Measurements from ENCODE around the gene SLC8A3.

DNA sequence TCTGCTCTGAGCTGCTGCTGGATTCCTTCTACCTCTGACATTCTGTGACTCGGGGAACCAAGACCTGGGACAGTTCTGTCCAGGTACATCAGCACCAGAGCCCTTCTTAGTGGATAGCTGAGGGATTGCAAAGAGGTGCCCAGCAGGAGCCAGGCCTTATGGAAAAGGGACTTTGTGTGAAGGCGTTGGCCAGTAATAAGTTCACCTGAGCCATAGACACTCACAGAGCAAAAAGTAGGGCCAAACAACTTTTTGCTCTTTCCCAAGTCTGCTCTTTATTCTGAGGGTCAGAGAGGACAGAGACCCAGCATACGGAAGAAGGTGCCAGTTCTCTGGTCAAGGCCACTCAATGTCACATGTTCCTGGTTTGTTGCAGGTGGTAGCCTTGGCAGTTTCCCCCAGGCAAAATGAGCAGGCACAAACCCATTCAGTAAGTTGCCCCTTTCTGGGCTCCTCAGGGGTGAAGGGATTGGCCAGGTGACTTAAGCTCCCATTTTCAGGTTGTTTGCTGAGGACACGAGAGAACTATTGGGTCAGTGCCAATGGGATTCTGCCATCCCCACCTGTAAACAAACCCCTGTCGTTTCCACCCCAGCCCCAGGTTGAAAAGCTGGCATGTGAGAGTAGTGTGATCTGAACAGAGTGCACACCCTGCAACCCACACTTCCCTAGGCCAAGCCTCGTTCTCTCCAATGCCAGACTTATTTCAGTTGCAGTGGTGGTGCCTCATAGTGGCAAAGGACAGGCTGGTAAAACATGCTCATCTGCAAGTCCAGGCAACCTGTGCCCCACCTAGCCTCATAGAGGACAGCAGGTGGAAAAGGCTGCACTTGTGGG, 159.2 kb downstream of the SLC8A3 start:
- TF ChIP-seq POLR2AphosphoS5 (IDR thresholded peaks at IDR 0.05; ENCODE audit: low read depth, low read length): no peak
- TF ChIP-seq EGR1 (IDR thresholded peaks at IDR 0.05; ENCODE audit: low read depth): no peak
- TF ChIP-seq CTCF (IDR thresholded peaks at IDR 0.05 in 2 of 3, conservative IDR thresholded peaks at IDR 0.05 in 1 of 3; ENCODE audit: borderline replicate concordance in 1 of 3, insufficient read depth in 1 of 3, low read depth in 2 of 3, low read length in 2 of 3): no peak
- TF ChIP-seq ZFX (IDR thresholded peaks at IDR 0.05): no peak
- TF ChIP-seq SP1 (IDR thresholded peaks at IDR 0.05; ENCODE audit: low read depth): no peak
- TF ChIP-seq POLR2A (IDR thresholded peaks at IDR 0.05; ENCODE audit: borderline replicate concordance, extremely low read depth, insufficient read depth, insufficient read length): no peak
